ENCODE measurements around the gene NOS3.

Gene NOS3

GRCh38 chr7:151051108-151051507 is 60.3 kb downstream of the NOS3 start:
- peaks cover 0 to 39% of the 10 kb centered on the region in 2 experiments; a peak in 1 of 3 replicates for H3K36me3 ChIP-seq (ENCODE audit: control insufficient read depth in 2 of 2, insufficient read depth in 1 of 2, low read length in 2 of 2)
- CTCF ChIA-PET: no interaction called here
- no peaks in the 10 kb centered on the region for H3K4me1 ChIP-seq (ENCODE audit: control insufficient read depth, insufficient read depth, low read length)
- no peak overlapping the region for H3K4me3 ChIP-seq (ENCODE audit: low read depth, low read length)
- no peak overlapping the region for H3K27ac ChIP-seq (ENCODE audit: extremely low read depth, low read depth, low read length)
- no peaks in the 10 kb centered on the region for H3K9me3 ChIP-seq (ENCODE audit: control insufficient read depth, insufficient read depth, low read depth, low read length)
- no peak for TF ChIP-seq KLF10 (tag by site-specific recombination; IDR thresholded peaks at IDR 0.05)
- TF ChIP-seq ZNF677 (tag by site-specific recombination; IDR thresholded peaks at IDR 0.05): no peak
- TF ChIP-seq ZNF529 (tag by site-specific recombination; IDR thresholded peaks at IDR 0.05; ENCODE audit: insufficient replicate concordance): no peak
- no peak for TF ChIP-seq REPIN1 (tag by site-specific recombination; IDR thresholded peaks at IDR 0.05; ENCODE audit: low read depth)
- no peak for TF ChIP-seq ZNF837 (tag by site-specific recombination; IDR thresholded peaks at IDR 0.05)
- no peak for TF ChIP-seq GFI1B (tag by site-specific recombination; IDR thresholded peaks at IDR 0.05)
- TF ChIP-seq ZNF555 (tag by site-specific recombination; conservative IDR thresholded peaks at IDR 0.05): no peak
- no peak for TF ChIP-seq ZFP37 (tag by site-specific recombination; IDR thresholded peaks at IDR 0.05)
- POLR2A ChIA-PET: interaction anchor here (1.1 to 1.7 kb wide), 2 partner anchors 9 to 12 kb away, joined by 3 to 5 read pairs; no protein-coding TSS in a partner anchor

GRCh38 chr7:151053096-151053495 is 62.3 kb downstream of the NOS3 start:
- Histone ChIP-seq H3K9me3 (ENCODE audit: control insufficient read depth, insufficient read depth, low read depth, low read length) (no peaks in the 10 kb centered on the region), H3K4me1 (ENCODE audit: control insufficient read depth, insufficient read depth, low read length) (no peaks in the 10 kb centered on the region), H3K27ac (ENCODE audit: extremely low read depth, low read depth, low read length) (no peak overlapping the region), H3K36me3 (ENCODE audit: control insufficient read depth in 2 of 2, insufficient read depth in 1 of 2, low read length in 2 of 2) (peaks cover 0 to 35% of the 10 kb centered on the region in 2 experiments; a peak in 1 of 3 replicates), H3K4me3 (ENCODE audit: low read depth, low read length) (no peak overlapping the region)
- POLR2A ChIA-PET: interaction anchor here (0.7 kb wide), 1 partner anchor 34 kb away, joined by 4 read pairs; no protein-coding TSS in a partner anchor
- CTCF ChIA-PET: no interaction called here
- TF ChIP-seq ZNF157 (tag by site-specific recombination; IDR thresholded peaks at IDR 0.05) (no peak), ZBTB10 (tag by site-specific recombination; IDR thresholded peaks at IDR 0.05) (no peak), ZNF645 (tag by site-specific recombination; IDR thresholded peaks at IDR 0.05) (no peak), ZNF747 (tag by site-specific recombination; IDR thresholded peaks at IDR 0.05) (no peak), ELK4 (IDR thresholded peaks at IDR 0.05; ENCODE audit: borderline replicate concordance, low read depth, low read length) (no peak), ZNF571 (tag by site-specific recombination; IDR thresholded peaks at IDR 0.05) (no peak), ZBTB49 (tag by site-specific recombination; IDR thresholded peaks at IDR 0.05; ENCODE audit: low read depth) (no peak), ZNF354C (tag by site-specific recombination; IDR thresholded peaks at IDR 0.05; ENCODE audit: borderline replicate concordance, low read depth) (no peak), ZNF23 (tag by site-specific recombination; IDR thresholded peaks at IDR 0.05; ENCODE audit: borderline replicate concordance) (no peak), ZNF221 (tag by site-specific recombination; IDR thresholded peaks at IDR 0.05; ENCODE audit: borderline replicate concordance) (no peak), ZBTB11 (tag by site-specific recombination; conservative IDR thresholded peaks at IDR 0.05; ENCODE audit: low read depth) (no peak), PRDM4 (tag by site-specific recombination; IDR thresholded peaks at IDR 0.05) (no peak), ZFHX2 (tag by site-specific recombination; conservative IDR thresholded peaks at IDR 0.05) (no peak)

Data from HEK293 (cell line).